Left ventricle myocardium inferior (tissue), 1 donor: Measurements from ENCODE around the gene SLC38A1. TPM values are rescaled to one million over a fixed set of nuclear protein-coding genes. Genes with fewer than 3 reads are reported as not detected.

ENCODE experiments used
- DNase-seq: peaks from one replicate; pipeline ENCODE4 v3.0.0-alpha.2; 2020
- H3K27ac ChIP-seq: fragments of 200-600 bp; replicated peaks from 2 replicates; pipeline ENCODE4 v1.8.0; 2021
- H3K27me3 ChIP-seq: fragments of 200-600 bp; 2 replicates; pipeline ENCODE4 v1.8.0; 2021; ENCODE audit warnings: low read depth
- H3K36me3 ChIP-seq: fragments of 200-600 bp; 2 replicates; pipeline ENCODE4 v1.8.0; 2021
- H3K4me1 ChIP-seq: fragments of 200-600 bp; 2 replicates; pipeline ENCODE4 v1.8.0; 2021
- H3K4me3 ChIP-seq: fragments of 200-600 bp; 2 replicates; pipeline ENCODE4 v1.8.0; 2021; ENCODE audit warnings: mild to moderate bottlenecking, moderate library complexity
- H3K9me3 ChIP-seq: fragments of 200-600 bp; replicated peaks from 2 replicates; pipeline ENCODE4 v1.8.0; 2021
- intact Hi-C: fragments of 100-400 bp; cut with micrococcal nuclease; formaldehyde crosslinking; loops from one replicate; pipeline ENCODE4 v1.11.0; 2022
- total RNA-seq: library from RNA; stranded (reverse); fragmentation: NEBNext Ultra II Directional; extraction: Animal tissue kit (Norgen Biotek cat#: 25700); gene quantifications from one replicate; pipeline ENCODE4 v1.2.1, GENCODE V29; 2021
- TF ChIP-seq, protein P1 (sequence below): fragments of 200-600 bp; IDR thresholded peaks from 2 replicates; pipeline ENCODE4 v1.8.0; 2021; ENCODE audit warnings: antibody characterized with exemption, mild to moderate bottlenecking, borderline replicate concordance
- donor health status: DM: no; HTN: yes; CAD: no; lungs with severe emphysema.

Gene SLC38A1
- total RNA-seq, 1 donor from 2014 or later: 134 TPM

DNA sequence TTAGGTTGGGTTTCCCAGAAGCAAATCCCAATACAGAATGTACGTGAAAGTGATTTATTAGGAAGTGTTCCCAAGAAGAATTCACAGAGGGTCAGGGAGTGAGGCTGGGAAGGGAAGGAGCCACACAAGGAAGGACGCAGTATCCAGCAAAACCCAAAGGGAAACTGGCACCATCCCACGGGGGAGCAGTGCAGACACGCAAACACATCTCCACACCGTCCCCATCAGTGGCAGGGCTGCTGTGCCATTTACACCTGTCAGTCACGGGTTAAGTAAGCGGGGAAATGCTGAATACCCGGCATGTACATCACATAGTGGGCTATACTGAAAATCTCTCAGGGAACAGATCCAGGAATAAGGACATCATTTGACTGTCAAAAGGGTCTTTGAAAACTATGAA is 93.9 kb downstream of the SLC38A1 start:
- H3K36me3 ChIP-seq: no peaks in the 10 kb centered on the region
- no peak overlapping the region for H3K27ac ChIP-seq
- H3K9me3 ChIP-seq: no peaks in the 10 kb centered on the region
- TF ChIP-seq, protein P1, sequence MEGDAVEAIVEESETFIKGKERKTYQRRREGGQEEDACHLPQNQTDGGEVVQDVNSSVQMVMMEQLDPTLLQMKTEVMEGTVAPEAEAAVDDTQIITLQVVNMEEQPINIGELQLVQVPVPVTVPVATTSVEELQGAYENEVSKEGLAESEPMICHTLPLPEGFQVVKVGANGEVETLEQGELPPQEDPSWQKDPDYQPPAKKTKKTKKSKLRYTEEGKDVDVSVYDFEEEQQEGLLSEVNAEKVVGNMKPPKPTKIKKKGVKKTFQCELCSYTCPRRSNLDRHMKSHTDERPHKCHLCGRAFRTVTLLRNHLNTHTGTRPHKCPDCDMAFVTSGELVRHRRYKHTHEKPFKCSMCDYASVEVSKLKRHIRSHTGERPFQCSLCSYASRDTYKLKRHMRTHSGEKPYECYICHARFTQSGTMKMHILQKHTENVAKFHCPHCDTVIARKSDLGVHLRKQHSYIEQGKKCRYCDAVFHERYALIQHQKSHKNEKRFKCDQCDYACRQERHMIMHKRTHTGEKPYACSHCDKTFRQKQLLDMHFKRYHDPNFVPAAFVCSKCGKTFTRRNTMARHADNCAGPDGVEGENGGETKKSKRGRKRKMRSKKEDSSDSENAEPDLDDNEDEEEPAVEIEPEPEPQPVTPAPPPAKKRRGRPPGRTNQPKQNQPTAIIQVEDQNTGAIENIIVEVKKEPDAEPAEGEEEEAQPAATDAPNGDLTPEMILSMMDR: no peak
- no peak for DNase-seq
- no peaks in the 10 kb centered on the region for H3K27me3 ChIP-seq
- H3K4me1 ChIP-seq: no peaks in the 10 kb centered on the region
- no peak overlapping the region for H3K4me3 ChIP-seq
- intact Hi-C loops: no loop called here

DNA sequence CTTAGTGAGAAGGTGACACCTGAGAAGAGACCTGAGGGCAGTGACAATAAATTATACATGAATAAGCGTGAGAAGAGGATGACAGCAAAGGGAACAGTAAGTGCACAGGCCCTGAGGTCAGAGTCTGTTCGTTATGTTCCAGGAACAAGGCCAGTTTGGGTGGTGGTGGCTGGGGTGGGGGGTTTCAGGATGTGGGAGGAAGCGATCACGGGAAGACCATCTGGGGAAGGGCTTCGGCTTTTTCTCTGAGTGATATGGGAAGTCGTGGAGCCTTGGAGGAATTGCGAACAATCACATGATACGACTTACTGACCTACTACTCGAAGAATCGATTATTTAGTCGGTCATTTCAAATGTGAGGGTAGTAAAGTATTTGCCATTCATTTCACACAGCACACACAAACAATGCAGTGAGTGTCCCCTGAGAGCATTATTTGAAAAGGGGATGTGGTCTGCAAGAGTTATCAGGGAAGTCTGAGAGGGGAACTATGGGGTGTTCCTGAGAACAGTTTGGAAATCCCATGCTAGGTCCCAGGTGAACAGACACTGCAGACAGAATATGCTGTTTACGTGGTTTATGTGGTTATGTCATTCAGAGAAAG is 94.7 kb downstream of the SLC38A1 start:
- no peaks in the 10 kb centered on the region for H3K36me3 ChIP-seq
- TF ChIP-seq, protein P1: no peak
- H3K4me1 ChIP-seq: no peaks in the 10 kb centered on the region
- no peaks in the 10 kb centered on the region for H3K27me3 ChIP-seq
- intact Hi-C loops: no loop called here
- H3K4me3 ChIP-seq: no peak overlapping the region
- DNase-seq: no peak
- H3K9me3 ChIP-seq: no peaks in the 10 kb centered on the region
- H3K27ac ChIP-seq: no peak overlapping the region

DNA sequence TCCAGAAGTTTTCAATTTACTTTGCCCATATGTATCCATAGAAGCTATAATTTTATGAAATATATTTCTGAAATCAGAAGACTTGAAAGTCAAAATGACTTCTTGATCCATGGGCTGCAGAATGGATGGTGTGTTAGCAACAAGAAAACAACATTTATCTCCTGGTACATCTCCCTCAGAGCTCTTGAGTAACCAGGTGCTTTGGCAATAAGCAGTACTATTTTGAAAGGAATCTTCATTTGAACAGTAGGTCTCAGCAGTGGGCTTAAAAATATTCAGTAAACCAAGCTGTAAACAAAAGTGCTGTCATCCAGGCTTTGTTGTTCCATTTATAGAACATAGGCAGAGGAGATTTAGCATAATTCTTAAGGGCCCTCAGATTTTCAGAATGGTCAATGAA is 100.4 kb downstream of the SLC38A1 start:
- no peaks in the 10 kb centered on the region for H3K27me3 ChIP-seq
- H3K27ac ChIP-seq: no peak overlapping the region
- no peaks in the 10 kb centered on the region for H3K9me3 ChIP-seq
- TF ChIP-seq, protein P1: no peak
- no peaks in the 10 kb centered on the region for H3K4me1 ChIP-seq
- no peaks in the 10 kb centered on the region for H3K36me3 ChIP-seq
- no peak for DNase-seq
- H3K4me3 ChIP-seq: no peak overlapping the region
- intact Hi-C loops: no loop called here

DNA sequence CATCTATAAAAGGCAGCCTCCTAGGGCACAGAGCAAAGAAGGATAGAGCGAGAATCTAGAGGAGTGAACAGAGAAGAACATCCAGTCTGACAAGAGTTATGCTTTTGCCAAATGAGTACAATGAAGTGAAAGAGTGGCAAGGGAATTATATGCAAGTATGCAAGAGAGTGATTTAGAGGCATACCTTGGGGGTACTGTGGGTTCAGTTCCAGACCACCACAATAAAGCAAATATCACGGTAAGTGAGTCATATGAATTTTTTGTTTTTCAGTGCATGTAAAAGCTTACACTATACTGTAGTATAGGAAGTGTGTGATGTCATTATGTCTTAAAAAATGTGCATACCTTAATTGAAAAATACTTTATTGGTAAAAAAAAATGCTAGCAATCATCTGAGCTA is 101.4 kb downstream of the SLC38A1 start:
- Histone ChIP-seq H3K4me1 (no peaks in the 10 kb centered on the region), H3K9me3 (no peaks in the 10 kb centered on the region), H3K4me3 (no peak overlapping the region), H3K27me3 (no peaks in the 10 kb centered on the region), H3K27ac (no peak overlapping the region), H3K36me3 (no peaks in the 10 kb centered on the region)
- no peak for DNase-seq
- TF ChIP-seq, protein P1: no peak
- intact Hi-C loops: no loop called here

DNA sequence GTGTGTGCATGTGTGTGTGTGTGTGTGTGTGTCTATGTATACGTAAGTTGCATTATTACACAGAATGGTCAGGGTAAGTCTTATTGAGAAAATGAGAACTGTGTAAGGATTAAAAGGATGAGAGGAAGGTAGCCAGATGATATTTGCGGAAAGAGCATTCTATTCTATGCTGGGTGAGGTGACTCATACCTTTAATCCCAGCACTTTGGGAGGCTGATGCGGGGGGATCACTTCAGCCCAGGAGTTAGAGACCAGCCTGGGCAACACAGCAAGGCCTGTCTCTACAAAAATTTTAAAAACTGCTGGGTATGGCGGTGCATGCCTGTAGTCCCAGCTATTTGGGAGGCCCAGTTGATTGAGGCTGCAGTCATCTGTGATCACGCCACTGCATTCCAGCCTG is 103.7 kb downstream of the SLC38A1 start:
- Histone ChIP-seq H3K9me3 (no peaks in the 10 kb centered on the region), H3K4me3 (no peak overlapping the region), H3K36me3 (no peaks in the 10 kb centered on the region), H3K27ac (no peak overlapping the region), H3K4me1 (peaks cover 7% of the 10 kb centered on the region), H3K27me3 (no peaks in the 10 kb centered on the region)
- DNase-seq: no peak
- TF ChIP-seq, protein P1: no peak
- intact Hi-C loops: no loop called here
